HCT116 (cell line): Measurements from ENCODE around the gene DNAH10. TPM values are rescaled to one million over a fixed set of nuclear protein-coding genes. Genes with fewer than 3 reads are reported as not detected.
"Not testable (repeated sequence)": the region's sequence is repeated elsewhere in the genome, so short reads cannot be mapped to it uniquely, and the experiment has no call there.

Experiments used
- ATAC-seq: fragments of 200-7000 bp; cut with Tn5 transposase; 2 replicates; pipeline ENCODE4 v1.9.1; 2020; ENCODE audit warnings: mild to moderate bottlenecking, moderate library complexity
- BruUV-seq: library from RNA; stranded (reverse); fragments of 400-500 nt; replicated peaks from 2 replicates; lab custom pipeline; 2021; lab: Mats Ljungman, UMichigan
- CTCF ChIA-PET: fragments of 300-600 bp; sonication (Branson Sonifier 250); formaldehyde crosslinking; loops from one replicate; lab custom pipeline; 2021; ENCODE audit warnings: antibody characterized with exemption; lab: Charles Lee
- POLR2A ChIA-PET: fragments of 300-600, 350-600 bp; sonication (Branson Sonifier 250); formaldehyde crosslinking; loops from one replicate; lab custom pipeline; 2021; ENCODE audit warnings: antibody characterized with exemption; lab: Charles Lee
- RAD21 ChIA-PET, 2 experiments: fragments of 300-600 bp; sonication (Branson Sonifier 250); formaldehyde crosslinking; loops; one replicate each; lab custom pipeline; 2023; ENCODE audit warnings: low total read pairs in 2 of 2; ENCODE audit not compliant: uncharacterized antibody in 2 of 2, unreplicated experiment in 2 of 2, low non-redundant PET in 1 of 2; lab: Charles Lee
- DNase-seq: peaks from one replicate; pipeline ENCODE4 v3.0.0-alpha.2; 2010; ENCODE audit warnings: low read depth, low spot score
- H2AFZ ChIP-seq: fragments of 200-600 bp; shearing (Covaris generic), sonication (generic); 2 replicates; pipeline ENCODE4 v1.6.1; 2017; ENCODE audit warnings: low read depth, mixed run types, mixed read lengths, antibody characterized with exemption, low read length; ENCODE audit not compliant: poor library complexity, severe bottlenecking
- H3K27ac ChIP-seq: 2 replicates; pipeline ENCODE4 v1.5.1; 2012; ENCODE audit warnings: low read depth, low read length
- H3K27me3 ChIP-seq: fragments of 200-600 bp; sonication (generic); 2 replicates; pipeline ENCODE4 v1.6.1; 2016; ENCODE audit warnings: mixed run types, low read length, mixed read lengths; ENCODE audit not compliant: insufficient read depth
- H3K36me3 ChIP-seq, 2 experiments: fragments of 200-500 bp in 1 of 2; fragments of 200-600 bp in 1 of 2; sonication (Bioruptor generic) in 1 of 2; sonication (generic) in 1 of 2; 2 replicates each; pipeline versions ENCODE4 v1.5.1 to v1.6.1; 2014 to 2016; ENCODE audit warnings: low read length in 2 of 2, inconsistent platforms in 1 of 2, mixed read lengths in 1 of 2, mixed run types in 1 of 2; ENCODE audit not compliant: insufficient read depth in 2 of 2, control insufficient read depth in 1 of 2
- H3K4me1 ChIP-seq, 2 experiments: fragments of 200-600 bp in 1 of 2; sonication (generic) in 1 of 2; 2 replicates each; pipeline versions ENCODE4 v1.5.1 to v1.6.1; 2012 to 2017; ENCODE audit warnings: low read length in 2 of 2, inconsistent platforms in 1 of 2, mild to moderate bottlenecking in 1 of 2, mixed read lengths in 1 of 2, mixed run types in 1 of 2, moderate library complexity in 1 of 2; ENCODE audit not compliant: insufficient read depth in 2 of 2, control insufficient read depth in 1 of 2
- H3K4me2 ChIP-seq: fragments of 200-600 bp; sonication (generic); 2 replicates; pipeline ENCODE4 v1.6.1; 2017; ENCODE audit warnings: mixed run types, low read length, mixed read lengths
- H3K4me3 ChIP-seq, 2 experiments: fragments of 200-600 bp in 1 of 2; sonication (generic) in 1 of 2; replicated peaks in 1 of 2; 2 replicates each; pipeline ENCODE4 v1.5.1; 2011 to 2016; ENCODE audit warnings: low read length in 2 of 2, control low read depth in 1 of 2, low read depth in 1 of 2, mild to moderate bottlenecking in 1 of 2, mixed read lengths in 1 of 2, mixed run types in 1 of 2
- H3K79me2 ChIP-seq: fragments of 200-600 bp; sonication (generic); 2 replicates; pipeline ENCODE4 v1.6.1; 2017; ENCODE audit warnings: mild to moderate bottlenecking, mixed run types, low read length, moderate library complexity, mixed read lengths; ENCODE audit not compliant: insufficient read depth
- H3K9ac ChIP-seq: fragments of 200-600 bp; sonication (generic); 2 replicates; pipeline ENCODE4 v1.6.1; 2016; ENCODE audit warnings: low read length, mixed read lengths
- H3K9me2 ChIP-seq: fragments of 200-600 bp; sonication (generic), shearing (Covaris generic); 2 replicates; pipeline ENCODE4 v1.6.1; 2017; ENCODE audit warnings: mixed run types, mild to moderate bottlenecking, moderate library complexity; ENCODE audit not compliant: insufficient read depth
- H3K9me3 ChIP-seq, 2 experiments: fragments of 200-500 bp in 1 of 2; fragments of 200-600 bp in 1 of 2; sonication (Bioruptor generic) in 1 of 2; sonication (generic) in 1 of 2; 2 replicates each; pipeline ENCODE4 v1.6.1; 2014 to 2017; ENCODE audit warnings: low read length in 2 of 2, mixed read lengths in 2 of 2, inconsistent platforms in 1 of 2, low read depth in 1 of 2, mild to moderate bottlenecking in 1 of 2, mixed run types in 1 of 2, moderate library complexity in 1 of 2; ENCODE audit not compliant: control insufficient read depth in 1 of 2, insufficient read depth in 1 of 2
- H4K20me1 ChIP-seq: fragments of 200-600 bp; sonication (generic), shearing (Covaris generic); 2 replicates; pipeline ENCODE4 v1.6.1; 2017; ENCODE audit warnings: mixed run types, mild to moderate bottlenecking, moderate library complexity; ENCODE audit not compliant: insufficient read depth
- intact Hi-C: fragments of 100-400 bp; cut with micrococcal nuclease; formaldehyde crosslinking; loops from 2 replicates; pipeline ENCODE4 v1.10.0; 2022
- total RNA-seq: library from RNA; stranded (reverse); gene quantifications from one replicate; pipeline ENCODE4 v1.2.1, GENCODE V29; 2021; ENCODE audit not compliant: unreplicated experiment

The DNAH10 gene
- total RNA-seq, 1 experiment from 2014 or later: 1.3 TPM

DNA sequence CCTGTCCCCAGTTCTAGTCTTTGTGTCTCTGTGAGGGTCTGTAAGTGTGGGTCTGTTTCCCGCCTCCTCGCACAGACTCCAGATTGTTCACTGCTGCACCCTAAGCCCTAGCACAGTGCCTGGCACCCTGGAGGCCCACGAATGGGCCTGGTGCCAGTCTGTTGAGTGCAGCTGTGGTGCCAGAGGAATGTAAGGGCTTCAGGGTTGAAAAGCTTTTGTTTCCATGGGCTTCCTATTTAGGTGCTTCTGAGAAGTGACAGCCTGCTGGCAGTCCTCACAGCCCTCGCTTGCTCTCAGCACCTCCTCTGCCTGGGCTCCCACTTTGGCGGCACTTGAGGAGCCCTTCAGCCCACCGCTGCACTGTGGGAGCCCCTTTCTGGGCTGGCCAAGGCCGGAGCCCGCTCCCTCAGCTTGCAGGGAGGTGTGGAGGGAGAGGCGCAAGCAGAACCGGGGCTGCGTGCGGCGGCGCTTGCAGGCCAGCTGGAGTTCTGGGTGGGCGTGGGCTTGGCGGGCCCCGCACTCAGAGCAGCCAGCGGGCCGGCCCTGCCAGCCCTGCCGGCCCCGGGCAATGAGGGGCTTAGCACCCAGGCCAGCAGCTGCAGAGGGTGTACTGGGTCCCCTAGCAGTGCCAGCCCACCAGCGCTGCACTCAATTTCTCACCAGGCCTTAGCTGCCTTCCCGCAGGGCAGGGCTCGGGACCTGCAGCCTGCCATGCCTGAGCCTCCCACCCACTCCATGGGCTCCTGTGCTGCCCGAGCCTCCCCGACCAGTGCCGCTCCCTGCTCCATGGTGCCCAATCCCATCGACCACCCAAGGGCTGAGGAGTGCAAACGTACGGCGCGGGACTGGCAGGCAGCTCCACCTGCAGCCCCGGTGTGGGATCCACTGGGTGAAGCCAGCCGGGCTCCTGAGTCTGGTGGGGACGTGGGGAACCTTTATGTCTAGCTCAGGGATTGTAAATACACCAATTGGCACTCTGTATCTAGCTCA, 184.7 kb downstream of the DNAH10 start:
- H3K4me3 ChIP-seq, H3K9me3 ChIP-seq, BruUV-seq, H3K9me2 ChIP-seq, POLR2A ChIA-PET, H3K79me2 ChIP-seq, H3K36me3 ChIP-seq, CTCF ChIA-PET, H3K4me2 ChIP-seq, H2AFZ ChIP-seq, H3K27ac ChIP-seq, H3K27me3 ChIP-seq, H3K4me1 ChIP-seq, intact Hi-C loops, H4K20me1 ChIP-seq, H3K9ac ChIP-seq, RAD21 ChIA-PET, ATAC-seq, DNase-seq: not testable (repeated sequence)

DNA sequence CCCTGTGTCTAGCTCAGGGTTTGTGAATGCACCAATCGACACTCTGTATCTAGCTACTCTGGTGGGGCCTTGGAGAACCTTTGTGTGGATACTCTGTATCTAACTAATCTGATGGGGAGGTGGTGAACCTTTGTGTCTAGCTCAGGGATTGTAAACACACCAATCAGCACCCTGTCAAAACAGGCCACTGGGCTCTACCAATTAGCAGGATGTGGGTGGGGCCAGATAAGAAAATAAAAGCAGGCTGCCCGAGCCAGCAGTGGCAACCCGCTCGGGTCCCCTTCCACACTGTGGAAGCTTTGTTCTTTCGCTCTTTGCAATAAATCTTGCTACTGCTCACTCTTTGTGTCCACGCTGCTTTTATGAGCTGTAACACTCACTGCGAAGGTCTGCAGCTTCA, 185.4 kb downstream of the DNAH10 start:
- H3K9ac ChIP-seq, H3K4me2 ChIP-seq, intact Hi-C loops, BruUV-seq, H3K9me3 ChIP-seq, CTCF ChIA-PET, H3K27ac ChIP-seq, H4K20me1 ChIP-seq, H3K9me2 ChIP-seq, H3K79me2 ChIP-seq, H3K27me3 ChIP-seq, H3K4me3 ChIP-seq, H2AFZ ChIP-seq, ATAC-seq, DNase-seq, H3K4me1 ChIP-seq, RAD21 ChIA-PET, POLR2A ChIA-PET, H3K36me3 ChIP-seq: not testable (repeated sequence)
